GM10248 (cell line): ENCODE data around the gene ZFAND3.

Experiments
- CTCF ChIA-PET: fragments of 300-600 bp; sonication (Branson Sonifier 250); formaldehyde crosslinking; extraction: SDS; loops from one replicate; lab custom pipeline; 2021; ENCODE audit warnings: antibody characterized with exemption; lab: Yijun Ruan, JAX
- POLR2A ChIA-PET: fragments of 350-650 bp; sonication (Branson Sonifier 250); formaldehyde crosslinking; extraction: SDS; loops from one replicate; lab custom pipeline; 2020; ENCODE audit warnings: antibody characterized with exemption; lab: Yijun Ruan, JAX
- DNase-seq: peaks from one replicate; pipeline ENCODE4 v3.0.0; 2012; ENCODE audit errors: extremely low spot score
- TF ChIP-seq, protein P1 (sequence below): IDR thresholded peaks from 2 replicates; pipeline ENCODE4 v1.5.1; 2012; ENCODE audit warnings: mild to moderate bottlenecking, low read depth; ENCODE audit errors: extremely low read depth, missing control alignments, control extremely low read depth

ZFAND3 gene

DNA sequence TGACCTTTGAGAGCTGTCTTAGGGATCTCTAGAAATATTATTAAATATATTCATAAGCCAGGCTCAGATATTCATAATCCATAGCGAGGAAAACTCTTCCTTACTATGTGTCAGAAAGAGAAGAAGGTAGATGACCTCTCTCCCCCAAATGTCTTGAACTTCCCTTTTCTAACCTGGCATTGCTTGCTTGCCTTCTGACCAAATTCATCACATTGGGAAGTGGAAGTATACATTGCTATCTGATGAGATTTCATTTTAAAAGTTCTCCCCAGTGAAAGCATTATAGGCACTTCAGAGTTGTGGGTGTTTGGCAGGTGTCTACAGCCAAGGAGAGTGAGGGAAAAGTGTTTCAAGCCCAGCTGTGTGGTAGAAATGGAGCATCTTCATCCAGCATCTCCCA, 197.3 kb downstream of the ZFAND3 start:
- TF ChIP-seq, protein P1, sequence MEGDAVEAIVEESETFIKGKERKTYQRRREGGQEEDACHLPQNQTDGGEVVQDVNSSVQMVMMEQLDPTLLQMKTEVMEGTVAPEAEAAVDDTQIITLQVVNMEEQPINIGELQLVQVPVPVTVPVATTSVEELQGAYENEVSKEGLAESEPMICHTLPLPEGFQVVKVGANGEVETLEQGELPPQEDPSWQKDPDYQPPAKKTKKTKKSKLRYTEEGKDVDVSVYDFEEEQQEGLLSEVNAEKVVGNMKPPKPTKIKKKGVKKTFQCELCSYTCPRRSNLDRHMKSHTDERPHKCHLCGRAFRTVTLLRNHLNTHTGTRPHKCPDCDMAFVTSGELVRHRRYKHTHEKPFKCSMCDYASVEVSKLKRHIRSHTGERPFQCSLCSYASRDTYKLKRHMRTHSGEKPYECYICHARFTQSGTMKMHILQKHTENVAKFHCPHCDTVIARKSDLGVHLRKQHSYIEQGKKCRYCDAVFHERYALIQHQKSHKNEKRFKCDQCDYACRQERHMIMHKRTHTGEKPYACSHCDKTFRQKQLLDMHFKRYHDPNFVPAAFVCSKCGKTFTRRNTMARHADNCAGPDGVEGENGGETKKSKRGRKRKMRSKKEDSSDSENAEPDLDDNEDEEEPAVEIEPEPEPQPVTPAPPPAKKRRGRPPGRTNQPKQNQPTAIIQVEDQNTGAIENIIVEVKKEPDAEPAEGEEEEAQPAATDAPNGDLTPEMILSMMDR = no peak
- DNase-seq = no peak
- POLR2A ChIA-PET = no interaction called here
- CTCF ChIA-PET = interaction anchor here (1.2 to 2.1 kb wide), 4 partner anchors 9 to 43 kb away, joined by 3 to 9 read pairs (median 6); no protein-coding TSS in a partner anchor

DNA sequence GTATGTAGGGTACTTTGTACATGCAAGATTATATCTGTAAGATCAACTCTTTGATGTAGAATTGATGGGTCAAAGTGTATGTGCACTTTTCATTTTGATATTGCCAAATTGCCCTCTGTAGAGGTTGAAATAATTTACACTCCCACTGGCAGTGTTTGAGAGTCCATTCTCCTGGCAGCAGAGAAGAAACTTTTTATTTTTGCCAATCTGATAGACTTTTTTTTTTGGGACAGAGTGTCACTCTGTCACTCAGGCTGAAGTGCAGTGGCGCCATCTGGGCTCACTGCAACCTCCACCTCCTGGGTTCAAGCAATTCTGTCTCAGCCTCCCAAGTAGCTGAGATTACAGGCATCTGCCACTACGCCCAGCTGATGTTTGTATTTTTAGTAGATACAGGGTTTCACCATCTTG, 199.2 kb downstream of the ZFAND3 start:
- ChIA-PET CTCF (no interaction called here), POLR2A (no interaction called here)
- DNase-seq = no peak
- TF ChIP-seq, protein P1 = no peak

DNA sequence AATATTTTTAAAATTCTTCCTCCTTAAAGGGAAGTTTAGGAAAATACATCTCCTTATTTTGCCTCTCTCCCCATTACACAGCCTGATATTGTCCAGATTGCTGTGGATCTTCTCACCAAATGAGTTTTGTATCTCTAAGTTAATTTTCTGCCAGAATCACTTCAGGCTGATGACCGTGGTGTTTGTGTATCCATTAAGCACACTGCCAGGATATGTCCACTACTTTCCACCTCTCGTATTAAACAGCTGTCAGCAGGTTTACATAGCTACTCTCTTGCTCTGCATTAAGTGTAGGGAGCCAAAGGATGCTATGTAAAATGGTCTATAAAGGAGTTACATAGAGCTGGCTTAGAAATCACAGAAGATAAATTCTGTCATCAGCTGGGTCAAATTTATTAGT, 201.1 kb downstream of the ZFAND3 start:
- CTCF ChIA-PET = interaction anchor here (1.2 to 3.8 kb wide), 3 partner anchors 10 to 14 kb away, joined by 3 to 16 read pairs (median 5); no protein-coding TSS in a partner anchor
- TF ChIP-seq, protein P1 = no peak
- DNase-seq = no peak
- POLR2A ChIA-PET = no interaction called here

DNA sequence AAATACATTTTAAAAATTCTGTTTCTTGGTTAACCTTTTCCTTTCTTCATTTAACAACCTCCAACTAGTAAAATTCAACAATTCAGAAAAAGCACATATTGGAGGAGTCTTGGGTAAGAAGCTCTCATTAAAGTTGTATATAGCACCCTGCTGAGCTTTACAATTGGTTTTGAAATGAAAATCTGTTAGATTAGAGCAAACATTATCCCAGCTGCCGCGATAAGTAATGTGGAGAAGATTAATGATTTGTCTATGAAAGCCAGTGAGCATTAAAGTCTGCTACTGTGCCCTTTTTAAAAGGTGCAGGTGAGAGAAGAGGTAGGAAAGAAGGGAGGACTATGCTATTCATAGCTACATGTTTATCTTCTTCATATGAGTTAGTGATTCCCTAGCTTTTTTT, 201.5 kb downstream of the ZFAND3 start:
- CTCF ChIA-PET = interaction anchor here (1.6 to 3.8 kb wide), 2 partner anchors 10 to 12 kb away, joined by 5 to 16 read pairs; no protein-coding TSS in a partner anchor
- no peak for DNase-seq
- POLR2A ChIA-PET = no interaction called here
- TF ChIP-seq, protein P1 = no peak

DNA sequence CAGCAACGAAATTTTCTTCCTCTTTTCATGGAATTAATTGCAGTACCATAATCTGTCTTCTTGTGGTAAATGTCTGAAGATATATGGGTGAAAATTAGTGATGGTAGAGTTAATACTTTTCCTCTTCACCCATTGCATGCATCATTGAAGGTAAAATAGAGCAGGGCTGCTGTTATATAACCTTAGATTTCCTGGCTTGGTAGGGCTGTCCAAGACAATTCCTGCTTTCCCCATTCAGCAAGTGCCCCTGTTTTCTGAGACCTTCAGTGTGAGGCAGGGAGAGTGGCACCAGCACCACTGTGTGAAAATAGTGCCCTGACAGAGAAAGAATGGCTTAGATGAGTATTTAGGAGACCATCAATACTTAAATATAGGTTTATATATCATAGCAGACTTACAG, 202.0 kb downstream of the ZFAND3 start:
- POLR2A ChIA-PET = no interaction called here
- TF ChIP-seq, protein P1 = no peak
- DNase-seq = no peak
- CTCF ChIA-PET = interaction anchor here (0.8 to 3.8 kb wide), 3 partner anchors 11 kb away, joined by 3 to 16 read pairs (median 5); no protein-coding TSS in a partner anchor

DNA sequence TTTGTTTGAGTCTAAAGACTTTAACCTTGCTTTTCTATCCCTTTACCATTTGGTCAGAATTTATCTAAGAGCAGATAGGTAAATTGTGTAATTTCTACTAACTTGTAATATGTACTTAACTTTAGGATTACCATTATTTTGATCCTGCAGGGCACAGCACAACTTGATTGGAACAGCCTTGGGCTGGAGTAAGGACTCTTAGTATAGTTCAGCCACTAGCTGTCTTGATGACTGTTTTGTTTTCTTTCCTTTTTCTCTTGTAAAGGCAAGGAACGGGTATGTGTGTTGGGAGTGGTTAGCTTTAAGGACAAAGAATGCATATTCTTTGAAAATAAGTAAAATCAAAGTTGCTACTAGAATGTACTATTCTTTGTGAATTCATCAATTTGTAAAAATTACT, 203.2 kb downstream of the ZFAND3 start:
- no peak for DNase-seq
- ChIA-PET POLR2A (no interaction called here), CTCF (interaction anchor here (0.8 to 3.8 kb wide), 8 partner anchors 10 to 232 kb away, joined by 3 to 16 read pairs (median 3); no protein-coding TSS in a partner anchor)
- TF ChIP-seq, protein P1 = no peak
